Activated T-cell treated with anti-CD3 and anti-CD28 coated beads, Interleukin-2, amount 50 U/mL, for 1 hour (primary cell): ENCODE measurements around the gene NTN1.
"Not testable (repeated sequence)": the region's sequence is repeated elsewhere in the genome, so short reads cannot be mapped to it uniquely, and the experiment has no call there.

Source experiments
- DNase-seq: peaks from one replicate; pipeline ENCODE4 v3.0.0-alpha.2; 2020

NTN1 gene

DNA sequence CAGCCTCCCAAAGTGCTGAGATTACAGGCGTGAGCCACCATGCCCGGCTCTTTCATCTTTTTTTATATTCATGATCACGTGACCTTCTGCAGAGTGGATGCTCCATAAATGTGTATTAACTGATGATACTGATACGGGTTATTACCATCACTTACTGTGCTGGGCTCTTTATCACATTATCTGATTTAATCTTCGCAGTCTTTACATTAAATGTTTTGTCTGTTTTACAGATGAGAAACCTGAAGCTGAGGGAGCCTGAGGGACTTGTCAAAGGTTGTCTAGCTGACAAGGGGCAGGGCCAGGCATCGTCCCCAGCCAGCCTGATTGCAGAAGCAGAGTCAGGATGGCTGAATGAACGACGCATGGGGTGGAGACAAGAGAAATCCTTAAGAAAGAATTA, 104.4 kb downstream of the NTN1 start:
- DNase-seq: no peak

DNA sequence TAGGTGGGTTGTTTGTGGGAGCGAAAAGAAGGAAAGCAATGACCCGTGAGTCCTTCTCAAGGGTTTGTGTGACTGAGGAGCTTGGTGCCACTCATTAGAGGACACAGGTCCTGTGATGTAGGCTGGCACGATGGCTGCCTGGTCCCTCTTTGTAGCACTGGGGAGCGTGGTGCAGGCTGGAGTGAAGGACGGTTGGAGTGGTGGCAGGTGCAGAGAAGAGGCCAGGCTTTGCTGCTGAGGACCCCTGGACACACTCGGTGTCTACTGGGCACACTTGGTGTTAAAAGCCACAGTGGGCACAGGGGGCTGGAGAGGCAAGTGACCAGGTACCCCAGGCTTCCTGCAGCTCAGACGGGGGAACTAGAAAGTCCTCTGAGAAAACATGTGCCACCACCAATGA, 106.0 kb downstream of the NTN1 start:
- no peak for DNase-seq

GRCh38 chr17:9131371-9131770, 110.1 kb downstream of the NTN1 start:
- DNase-seq: no peak

DNA sequence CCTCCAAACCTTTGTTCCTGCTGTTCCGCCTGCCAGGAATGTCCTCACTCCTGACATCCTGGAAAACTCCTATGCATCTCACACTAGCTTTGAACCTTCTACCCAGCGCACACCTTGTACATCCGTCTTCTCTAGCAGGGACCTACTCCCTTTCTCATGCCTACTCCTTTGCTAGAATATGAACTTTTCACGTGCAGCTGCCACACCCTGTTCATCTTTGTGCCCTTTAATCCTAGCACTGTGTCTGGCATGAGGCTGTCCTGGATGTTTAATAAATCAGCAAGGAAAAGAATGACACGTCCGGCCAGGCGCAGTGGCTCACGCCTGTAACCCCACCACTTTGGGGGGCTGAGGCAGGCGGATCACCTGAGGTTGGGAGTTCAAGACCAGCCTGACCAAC, 111.0 kb downstream of the NTN1 start:
- no peak for DNase-seq

DNA sequence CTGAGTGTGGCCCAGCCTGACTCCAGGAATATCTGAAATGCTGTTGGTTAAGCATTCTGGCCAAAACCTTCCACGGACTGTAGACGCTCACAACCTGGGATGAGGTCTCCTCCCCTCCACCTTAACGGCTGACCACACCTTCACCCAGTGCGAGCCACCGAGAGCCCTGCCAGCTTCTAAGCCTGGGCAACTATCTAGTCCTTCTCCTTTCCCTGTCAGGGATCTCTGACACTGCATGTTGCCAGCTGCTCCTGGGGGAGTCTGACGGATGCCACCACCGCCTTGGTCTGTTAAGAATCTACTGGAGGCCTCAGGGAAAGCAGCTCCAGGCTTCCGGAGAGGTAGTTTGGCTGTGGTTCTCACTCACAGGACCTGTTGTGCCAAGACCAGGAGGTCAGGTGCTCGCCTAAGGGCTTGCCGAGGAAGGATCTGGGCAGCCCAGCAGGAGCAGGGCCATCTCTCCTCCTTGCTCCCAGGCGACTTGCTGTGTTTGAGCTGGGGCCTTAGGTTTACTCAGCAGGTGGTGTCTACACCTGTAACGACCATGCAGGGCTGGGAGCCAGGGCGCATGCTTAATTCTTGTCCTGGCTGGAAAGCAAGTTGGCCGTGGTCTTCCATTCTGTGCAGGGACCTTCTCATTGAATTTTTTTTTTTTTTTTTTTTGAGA, 111.8 kb downstream of the NTN1 start:
- no peak for DNase-seq

DNA sequence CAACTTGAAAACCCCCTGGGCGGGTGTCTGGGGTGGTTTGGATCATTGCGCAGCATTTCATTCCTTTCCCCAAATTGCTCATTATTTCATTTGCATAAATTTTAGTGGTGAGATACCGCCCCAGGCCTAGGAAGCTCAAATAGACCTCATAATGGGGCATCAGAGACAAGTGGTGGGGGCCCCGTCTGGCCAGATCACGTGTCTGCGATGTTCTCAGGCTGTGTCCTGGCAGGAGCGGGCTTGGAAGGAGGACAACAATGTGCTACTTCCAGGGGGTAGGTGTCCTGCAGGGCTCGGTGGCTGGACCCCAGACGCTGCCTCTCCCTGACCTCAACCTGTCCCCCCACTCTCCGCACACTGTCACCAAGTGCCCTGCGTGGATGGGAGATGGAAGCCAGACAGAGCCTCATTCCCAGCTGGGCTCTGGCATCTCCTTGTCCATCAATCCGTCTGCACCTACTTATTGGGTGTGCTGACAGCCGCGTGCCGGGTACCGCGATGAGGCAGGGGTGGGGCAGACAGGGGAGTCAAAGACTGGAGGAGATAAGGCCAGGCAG, 116.9 kb downstream of the NTN1 start:
- DNase-seq: no peak

DNA sequence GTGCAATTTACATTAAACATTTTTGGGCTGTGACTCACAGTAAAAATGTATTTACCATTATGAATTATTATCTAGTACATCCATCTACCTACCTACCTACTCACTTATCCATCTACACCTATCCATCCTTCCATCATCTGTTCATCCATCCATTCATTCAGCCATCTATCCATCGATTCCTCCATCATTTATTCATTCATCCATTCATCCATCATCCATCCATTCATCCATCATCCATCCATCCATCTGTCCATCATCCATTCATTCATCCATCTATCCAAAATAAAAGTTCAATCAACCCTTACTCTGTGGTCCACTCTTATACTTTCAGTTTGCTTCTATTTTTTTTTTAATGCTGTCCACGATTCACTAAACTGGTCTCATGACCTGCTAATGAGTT, 118.4 kb downstream of the NTN1 start:
- no peak for DNase-seq

GRCh38 chr17:9140550-9141424, 119.5 kb downstream of the NTN1 start:
- no peak for DNase-seq

GRCh38 chr17:9141425-9141753, 120.1 kb downstream of the NTN1 start:
- DNase-seq: no peak

- DNase-seq: no peak
Observed at GRCh38 chr17:9142772-9143494, 121.6 kb downstream of the NTN1 start.

DNA sequence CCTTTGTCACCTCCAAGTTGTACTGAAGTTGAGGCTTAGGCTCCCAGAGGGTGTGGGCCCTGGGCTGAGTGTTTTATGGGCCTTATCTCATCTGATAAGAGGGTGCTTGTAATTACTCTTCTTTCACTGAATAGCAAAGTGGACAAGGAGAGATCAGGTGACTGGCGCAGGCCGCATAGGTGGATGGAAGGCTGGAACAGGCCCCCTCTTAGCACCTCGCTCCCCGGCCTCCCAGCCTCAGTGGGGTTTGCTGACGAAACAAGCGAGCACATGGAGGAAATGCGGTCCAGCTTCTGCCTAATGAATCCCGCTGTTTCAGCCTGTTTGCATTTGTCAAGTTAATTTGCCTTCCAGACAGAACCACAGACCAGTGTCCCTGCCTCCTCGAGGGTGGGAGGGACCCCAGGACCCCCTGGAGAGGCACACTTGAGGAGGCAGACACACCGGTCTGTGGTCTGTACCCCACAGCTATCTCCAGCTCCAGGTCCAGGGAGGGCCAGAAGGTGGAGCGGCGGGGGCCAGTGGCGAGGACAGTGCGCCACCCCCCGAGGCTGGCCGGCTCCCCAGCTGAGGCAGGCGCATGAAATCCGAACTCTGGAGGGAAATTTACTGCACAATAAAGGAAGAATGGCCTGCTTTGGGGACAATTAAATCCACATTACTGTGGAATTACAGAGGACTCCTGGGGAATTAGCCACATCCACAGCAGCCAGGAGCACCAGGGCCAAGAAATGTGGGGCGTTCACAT, 123.4 kb downstream of the NTN1 start:
- no peak for DNase-seq

DNA sequence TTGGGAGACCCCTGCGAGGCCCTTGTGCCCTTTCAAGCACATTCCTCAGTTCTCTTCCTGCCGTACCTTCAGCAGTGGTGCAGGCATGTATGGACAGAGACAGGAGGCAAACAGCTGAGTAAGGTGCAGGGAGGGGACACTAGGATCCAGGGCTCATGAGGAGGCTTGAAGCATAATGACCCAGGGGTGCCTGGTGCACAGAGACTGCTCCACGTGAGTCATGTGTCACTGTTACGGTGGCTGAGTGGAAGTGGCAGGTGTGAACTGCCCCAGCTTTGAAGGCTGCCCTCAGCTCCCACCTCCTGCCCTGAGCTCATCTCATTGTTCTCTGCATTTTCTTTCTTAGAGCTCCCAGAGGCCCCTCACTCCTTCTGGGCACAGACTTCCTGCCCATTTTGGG, 124.8 kb downstream of the NTN1 start:
- no peak for DNase-seq

DNA sequence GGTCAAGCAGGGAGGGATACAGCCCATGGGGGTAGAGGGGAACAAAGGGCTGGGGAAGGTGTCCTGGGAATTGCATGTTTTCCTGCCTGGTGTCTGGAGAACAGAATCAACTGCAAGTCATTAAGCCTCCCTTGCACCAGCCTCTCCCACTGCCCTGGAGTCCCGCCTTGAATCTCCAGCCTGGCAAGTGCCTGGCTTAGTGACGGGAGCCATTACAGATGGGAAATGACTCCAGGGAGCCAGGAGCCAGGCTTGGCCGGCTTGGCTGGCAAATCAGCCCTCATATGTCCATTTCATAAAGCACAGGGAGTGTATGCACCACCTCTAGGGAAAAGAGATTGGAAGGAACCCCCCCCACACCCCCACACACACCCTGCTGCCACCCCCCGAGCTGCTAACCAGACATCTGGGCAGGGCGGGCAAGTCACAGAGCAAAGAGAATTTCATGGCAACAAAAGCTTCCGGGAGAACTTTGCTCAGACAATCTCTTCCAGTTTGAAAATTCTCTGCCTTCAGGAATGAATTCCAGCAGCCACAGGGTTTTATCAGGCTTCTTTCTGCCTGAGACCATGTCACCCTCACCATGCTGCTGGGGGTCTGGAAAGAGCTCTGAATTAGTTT, 127.7 kb downstream of the NTN1 start:
- DNase-seq: no peak

GRCh38 chr17:9150446-9151090, 129.3 kb downstream of the NTN1 start:
- no peak for DNase-seq

DNA sequence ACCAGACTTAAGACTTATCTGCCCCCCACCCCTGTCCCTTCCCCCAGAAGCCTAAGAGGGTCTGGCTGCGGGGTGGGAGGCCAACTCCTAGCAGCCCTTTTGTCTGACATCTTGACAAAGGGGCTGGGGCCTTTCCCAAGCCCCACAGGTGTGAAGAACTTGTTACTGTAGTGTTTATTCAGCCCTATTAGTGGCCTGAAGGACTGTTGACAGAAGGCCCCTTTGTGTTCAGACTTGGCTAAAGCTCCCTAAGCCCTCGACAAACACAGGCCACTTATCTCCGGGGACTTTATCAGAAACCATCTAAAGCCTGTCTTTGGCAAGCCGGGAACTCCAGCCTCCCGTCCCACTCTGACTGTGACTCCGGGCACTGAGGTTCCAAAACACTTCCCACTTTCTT, 129.8 kb downstream of the NTN1 start:
- no peak for DNase-seq

- not testable (repeated sequence) for DNase-seq
Observed at GRCh38 chr17:9151740-9152139, 130.4 kb downstream of the NTN1 start.

DNA sequence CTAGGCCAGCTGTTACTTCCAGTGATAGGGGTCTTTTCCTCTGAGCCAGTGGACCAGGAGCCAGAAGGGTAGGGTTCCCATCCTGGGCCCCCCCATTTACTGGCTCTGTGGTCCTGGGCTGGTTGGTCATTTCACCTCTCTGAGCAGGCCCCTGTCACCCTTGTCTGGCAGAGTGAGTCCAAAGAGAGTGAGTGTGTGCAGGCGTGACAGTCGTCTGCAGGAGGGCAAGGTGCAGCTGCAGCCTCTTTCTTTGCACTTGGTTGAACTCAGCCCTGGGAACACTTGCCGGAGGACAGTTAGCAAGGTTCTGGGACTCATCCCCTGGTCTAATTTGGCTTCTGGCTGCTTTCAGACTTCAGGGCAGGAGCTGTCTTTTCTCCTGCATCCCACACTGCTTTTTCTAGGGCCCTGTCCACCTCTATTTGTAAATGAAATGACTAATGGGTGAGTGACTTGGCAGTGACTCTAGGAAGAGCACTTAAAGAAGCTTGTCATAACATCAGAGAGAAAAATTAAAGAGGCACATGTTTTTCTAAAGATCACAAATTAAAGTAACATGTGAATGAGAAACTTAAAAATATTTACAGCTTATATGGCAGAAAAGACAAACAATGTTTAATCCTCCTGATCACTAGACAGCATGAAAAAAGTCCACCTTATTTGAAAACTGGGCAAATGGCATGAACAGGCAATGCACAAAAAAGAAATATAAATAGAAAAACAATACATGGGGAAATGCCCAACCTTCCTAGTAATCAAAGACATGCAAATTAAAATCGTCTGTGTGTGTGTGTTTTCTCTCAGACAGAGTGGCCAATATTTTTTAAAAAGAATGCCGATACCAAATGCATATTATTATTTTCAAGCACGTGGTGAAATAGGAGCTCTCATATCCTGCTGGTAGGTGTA, 137.5 kb downstream of the NTN1 start:
- no peak for DNase-seq

GRCh38 chr17:9162275-9162985, 141.1 kb downstream of the NTN1 start:
- DNase-seq: no peak

GRCh38 chr17:9166788-9167187, 145.5 kb downstream of the NTN1 start:
- no peak for DNase-seq

DNA sequence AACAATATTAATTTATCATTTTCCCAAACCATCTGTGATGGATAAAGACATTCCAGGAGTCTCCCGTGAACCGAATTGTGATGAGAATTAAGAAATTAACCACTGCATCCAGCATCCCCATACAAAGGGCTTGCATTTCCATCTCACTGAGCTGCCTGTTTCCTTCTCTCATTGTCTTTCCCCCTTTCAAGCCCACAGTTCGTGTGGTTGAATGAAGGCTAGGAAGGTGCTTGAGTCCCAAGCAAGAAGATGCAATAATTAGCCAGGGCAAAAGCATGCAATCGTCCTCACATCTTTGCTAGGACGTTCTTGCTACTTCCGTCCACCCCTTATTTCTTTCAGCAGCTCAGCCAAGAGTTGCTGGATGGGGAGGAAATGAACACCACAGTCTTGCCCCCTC, 146.1 kb downstream of the NTN1 start:
- DNase-seq: no peak
